ENCODE measurements around the gene OR2AT4.

The OR2AT4 gene

DNA sequence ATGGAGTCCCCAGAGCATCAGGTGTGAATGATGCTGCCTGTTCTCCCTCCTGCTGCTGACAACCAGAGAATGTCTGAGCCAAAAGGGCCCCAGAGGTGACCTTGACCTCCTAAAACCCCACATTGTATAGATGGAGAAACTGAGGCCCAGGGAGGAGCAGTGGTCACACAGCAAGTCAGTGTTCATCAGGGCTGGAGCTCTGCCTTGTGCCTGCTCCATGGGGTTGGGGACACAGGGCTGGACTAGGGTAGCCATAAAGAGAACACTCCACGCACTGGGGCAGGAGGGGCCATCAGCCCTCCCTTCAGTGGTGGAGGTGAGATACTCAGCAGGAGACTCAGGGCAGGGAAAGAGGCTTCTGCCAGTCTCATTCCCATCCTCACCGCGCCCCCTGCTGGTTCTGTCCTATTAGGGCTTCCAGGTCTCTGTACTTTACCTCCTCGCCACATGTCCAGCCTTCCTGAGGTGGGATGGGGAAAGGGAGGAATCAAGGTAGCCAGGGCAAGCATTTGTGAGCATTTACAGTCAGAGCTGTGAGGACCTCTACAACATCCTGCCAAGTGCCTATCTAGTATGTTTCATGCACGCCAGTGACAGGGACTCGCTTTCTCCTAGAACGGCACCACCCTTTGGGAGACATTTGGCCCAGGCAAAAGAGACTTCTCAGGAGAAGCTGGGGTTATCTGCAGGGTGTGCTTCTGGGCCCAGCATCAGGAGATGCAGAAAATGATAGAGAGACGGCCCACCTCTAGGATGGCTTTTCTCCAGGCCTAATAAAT is 64.7 kb downstream of the OR2AT4 start:
- peak; percentile 84 for DNase-seq (ENCODE audit: low spot score)
